Measurements from ENCODE around the gene CERS6.

- TF ChIP-seq POLR2A (IDR thresholded peaks at IDR 0.05) (no peak), CTCF (IDR thresholded peaks at IDR 0.05) (no peak)
Observed at GRCh38 chr2:168561991-168562390, 105.9 kb downstream of the CERS6 start.
